ENCODE data around the gene IMPACT.

Gene IMPACT

GRCh38 chr18:24413148-24413547, 13.3 kb upstream of the IMPACT start:
- no peaks in the 10 kb centered on the region for H3K27me3 ChIP-seq (ENCODE audit: insufficient read depth, low read depth, severe bottlenecking)
- no peak overlapping the region for H3K4me3 ChIP-seq (ENCODE audit: low read depth, low read length)
- no peak overlapping the region for H3K27ac ChIP-seq
- peak; percentile 46 for DNase-seq
- no peaks in the 10 kb centered on the region for H3K9me3 ChIP-seq (ENCODE audit: severe bottlenecking)
- H3K36me3 ChIP-seq: no peaks in the 10 kb centered on the region
- peak; percentile 59 for TF ChIP-seq CTCF (IDR thresholded peaks at IDR 0.05; ENCODE audit: low read depth, low read length)

GRCh38 chr18:24414349-24415003, 12.0 kb upstream of the IMPACT start:
- Histone ChIP-seq H3K9me3 (ENCODE audit: severe bottlenecking) (no peaks in the 10 kb centered on the region), H3K27ac (no peak overlapping the region), H3K27me3 (ENCODE audit: insufficient read depth, low read depth, severe bottlenecking) (no peaks in the 10 kb centered on the region), H3K36me3 (no peaks in the 10 kb centered on the region), H3K4me3 (ENCODE audit: low read depth, low read length) (no peak overlapping the region)
- no peak for DNase-seq
- no peak for TF ChIP-seq CTCF (IDR thresholded peaks at IDR 0.05; ENCODE audit: low read depth, low read length)

GRCh38 chr18:24417480-24417879, 9.0 kb upstream of the IMPACT start:
- H3K4me3 ChIP-seq (ENCODE audit: low read depth, low read length): no peak overlapping the region
- no peaks in the 10 kb centered on the region for H3K36me3 ChIP-seq
- DNase-seq: no peak
- TF ChIP-seq CTCF (IDR thresholded peaks at IDR 0.05; ENCODE audit: low read depth, low read length): no peak
- no peak overlapping the region for H3K27ac ChIP-seq
- H3K27me3 ChIP-seq (ENCODE audit: insufficient read depth, low read depth, severe bottlenecking): no peaks in the 10 kb centered on the region
- no peaks in the 10 kb centered on the region for H3K9me3 ChIP-seq (ENCODE audit: severe bottlenecking)

- no peaks in the 10 kb centered on the region for H3K9me3 ChIP-seq (ENCODE audit: severe bottlenecking)
- H3K4me3 ChIP-seq (ENCODE audit: low read depth, low read length): no peak overlapping the region
- H3K36me3 ChIP-seq: no peaks in the 10 kb centered on the region
- no peak for TF ChIP-seq CTCF (IDR thresholded peaks at IDR 0.05; ENCODE audit: low read depth, low read length)
- H3K27ac ChIP-seq: no peak overlapping the region
- no peak for DNase-seq
- no peaks in the 10 kb centered on the region for H3K27me3 ChIP-seq (ENCODE audit: insufficient read depth, low read depth, severe bottlenecking)
These were observed 5.9 kb upstream of the IMPACT start for GRCh38 chr18:24420551-24420950.

- peaks cover 3% of the 10 kb centered on the region for H3K9me3 ChIP-seq (ENCODE audit: severe bottlenecking)
- 0 out of 2 replicates have a peak, but pooled peaks cover 2% of the 10 kb centered on the region for H3K36me3 ChIP-seq
- TF ChIP-seq CTCF (IDR thresholded peaks at IDR 0.05; ENCODE audit: low read depth, low read length): no peak
- no peak overlapping the region for H3K27ac ChIP-seq
- no peak for DNase-seq
- no peaks in the 10 kb centered on the region for H3K27me3 ChIP-seq (ENCODE audit: insufficient read depth, low read depth, severe bottlenecking)
- no peak overlapping the region for H3K4me3 ChIP-seq (ENCODE audit: low read depth, low read length)
These were observed 4.6 kb upstream of the IMPACT start for GRCh38 chr18:24421831-24422230.

GRCh38 chr18:24426073-24426397, 435 bp upstream of the IMPACT start:
- peaks cover 3% of the 10 kb centered on the region for H3K9me3 ChIP-seq (ENCODE audit: severe bottlenecking)
- no peaks in the 10 kb centered on the region for H3K27me3 ChIP-seq (ENCODE audit: insufficient read depth, low read depth, severe bottlenecking)
- TF ChIP-seq CTCF (IDR thresholded peaks at IDR 0.05; ENCODE audit: low read depth, low read length): no peak
- H3K36me3 ChIP-seq: peaks cover 6% of the 10 kb centered on the region; the same call in 1 of the 2 replicates
- peak overlapping the region; percentile 92 for H3K27ac ChIP-seq
- no peak for DNase-seq
- H3K4me3 ChIP-seq (ENCODE audit: low read depth, low read length): peak overlapping the region; percentile 56

Measured in WERI-Rb-1 (cell line).